CD1c-positive myeloid dendritic cell (primary cell): ENCODE data around the gene LIMD2.

ENCODE experiments used
- DNase-seq: peaks from one replicate; pipeline ENCODE4 v3.0.0-alpha.2; 2016; ENCODE audit errors: extremely low spot score

LIMD2 gene

DNA sequence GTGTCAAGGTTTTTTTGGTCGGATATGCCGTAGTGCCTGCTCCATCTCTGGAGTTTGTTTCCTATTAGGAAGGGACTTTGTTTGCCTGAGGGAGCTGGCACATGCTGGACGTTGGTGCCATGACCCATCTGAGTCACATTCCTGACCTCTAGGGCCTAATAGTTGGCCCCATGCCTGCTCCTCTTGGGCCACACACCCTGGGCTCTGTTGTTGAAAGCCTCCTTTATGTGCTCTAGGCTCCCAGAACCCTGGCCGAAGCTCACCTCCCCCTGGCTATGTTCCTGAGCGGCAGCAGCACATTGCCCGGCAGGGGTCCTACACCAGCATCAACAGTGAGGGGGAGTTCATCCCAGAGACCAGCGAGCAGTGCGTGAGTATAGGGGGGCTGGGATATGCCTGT lies 18.4 kb downstream of the LIMD2 start:
- no peak for DNase-seq

DNA sequence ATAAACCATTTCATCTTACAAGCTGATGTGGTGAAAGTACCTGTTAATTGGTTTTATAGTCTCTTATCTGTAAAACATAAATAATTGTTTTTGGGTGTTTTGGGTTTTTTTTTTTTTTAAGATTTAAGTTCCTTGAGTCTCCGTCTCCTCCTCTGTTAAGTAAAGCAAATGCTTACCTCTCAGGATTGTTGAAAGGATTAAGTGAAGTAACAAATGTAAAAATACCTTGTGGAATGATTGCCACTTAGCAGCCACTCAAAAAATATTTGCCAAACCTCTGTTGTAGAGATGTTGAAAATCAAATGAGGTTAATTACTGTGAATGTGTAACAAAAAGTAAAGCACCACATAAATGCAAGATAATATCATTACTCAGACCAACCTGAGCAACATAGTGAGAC lies 19.2 kb downstream of the LIMD2 start:
- no peak for DNase-seq

DNA sequence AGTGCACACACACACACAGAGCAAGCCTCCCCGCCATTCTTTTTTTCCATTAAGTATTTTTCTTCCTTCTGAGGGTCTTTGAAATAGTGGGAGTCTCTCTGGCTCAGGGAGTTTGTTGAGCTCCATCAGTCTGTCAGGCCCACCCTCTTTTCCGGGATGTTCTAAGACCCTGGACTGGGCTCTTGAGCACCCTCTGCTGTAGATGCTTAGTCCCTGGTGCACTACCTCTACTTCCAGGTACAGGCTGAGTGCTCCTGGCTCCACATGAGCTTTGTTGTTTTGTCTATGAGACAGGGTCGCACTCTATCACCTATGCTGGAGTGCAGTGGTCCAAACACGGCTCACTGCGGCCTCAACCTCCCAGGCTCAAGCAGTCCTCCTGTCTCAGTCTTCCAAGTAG lies 20.7 kb downstream of the LIMD2 start:
- DNase-seq: no peak

DNA sequence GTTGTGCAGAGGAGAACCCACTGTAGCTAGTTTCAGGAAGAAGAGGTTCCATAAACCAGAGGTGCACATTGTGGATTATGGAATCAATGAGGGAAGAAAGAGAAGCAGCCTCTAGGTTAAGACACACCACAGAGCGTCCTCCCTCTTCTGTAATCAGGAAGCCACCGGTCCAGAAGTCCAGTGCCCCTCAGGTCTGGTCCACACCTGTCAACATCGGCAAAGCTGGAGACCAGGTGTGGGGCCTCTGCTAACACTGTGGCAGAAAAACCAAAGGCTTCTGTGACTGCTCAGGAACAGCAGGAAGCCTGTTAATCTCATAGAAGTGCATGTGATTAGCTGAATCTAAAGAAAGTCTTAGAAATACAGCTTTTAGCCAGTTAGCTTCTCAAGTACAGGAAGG lies 23.3 kb downstream of the LIMD2 start:
- DNase-seq: no peak

DNA sequence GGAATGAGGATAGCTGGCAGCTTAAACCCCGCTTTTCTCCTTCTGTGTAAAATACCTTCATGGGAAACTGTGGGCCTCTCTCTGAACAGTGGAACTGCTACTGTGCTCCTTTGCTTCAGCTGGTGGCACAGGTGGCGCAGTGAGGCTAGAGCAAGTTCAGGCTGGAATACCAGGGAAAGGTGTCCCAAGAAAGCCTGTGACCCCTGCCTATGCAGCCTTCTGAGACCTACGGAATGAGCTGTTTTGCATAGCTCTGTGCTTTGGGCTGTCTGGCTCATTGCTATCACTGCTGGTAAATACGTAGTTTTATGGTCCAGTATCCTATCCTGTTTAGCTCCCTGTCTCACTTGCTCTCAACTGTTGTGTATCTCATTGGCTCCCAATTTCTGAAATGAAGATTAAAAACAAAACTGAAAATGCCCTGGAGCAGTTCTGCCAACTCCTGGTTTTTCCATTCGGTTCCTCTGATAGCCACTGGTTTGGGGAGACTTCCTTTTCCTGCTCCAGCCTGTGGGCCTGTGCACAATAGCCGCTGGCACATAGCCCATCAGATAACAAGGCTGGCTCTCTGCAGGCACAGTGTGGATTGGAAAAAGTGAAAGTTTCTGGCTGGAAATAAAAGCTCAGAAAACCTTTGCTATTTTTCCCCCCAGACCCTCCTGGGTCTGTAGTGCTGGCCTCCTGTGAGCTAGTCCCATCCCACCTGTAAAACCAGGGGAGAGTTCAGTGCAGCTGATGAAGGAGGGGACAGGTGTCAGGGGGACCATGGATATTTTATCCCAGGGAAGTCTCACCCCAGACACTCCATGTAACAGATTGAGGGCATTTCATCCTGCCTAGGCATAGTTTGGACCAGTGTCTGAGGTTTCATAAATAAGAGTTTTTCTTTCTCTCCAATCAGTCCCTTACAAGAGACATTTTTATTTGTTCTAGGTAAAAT lies 24.0 kb downstream of the LIMD2 start:
- DNase-seq: peak; percentile 36

DNA sequence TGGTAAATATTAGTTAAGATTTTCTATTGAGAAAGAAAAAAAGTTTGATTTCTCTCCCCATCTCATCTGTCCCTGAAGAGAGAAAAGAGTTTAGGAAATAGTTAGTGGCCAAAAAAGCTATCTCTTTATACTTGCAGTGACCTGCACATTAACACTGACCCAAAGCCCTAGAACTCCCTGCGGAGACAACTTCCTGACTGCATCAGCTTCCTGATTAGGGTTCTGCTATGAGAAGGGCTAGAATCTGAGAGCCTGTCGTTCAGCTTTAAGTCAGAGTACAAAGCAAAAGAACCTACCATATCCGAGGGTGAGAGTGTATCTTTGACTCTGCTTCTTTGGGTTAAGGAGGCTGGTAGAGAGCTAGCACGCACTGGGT lies 24.7 kb downstream of the LIMD2 start:
- no peak for DNase-seq

DNA sequence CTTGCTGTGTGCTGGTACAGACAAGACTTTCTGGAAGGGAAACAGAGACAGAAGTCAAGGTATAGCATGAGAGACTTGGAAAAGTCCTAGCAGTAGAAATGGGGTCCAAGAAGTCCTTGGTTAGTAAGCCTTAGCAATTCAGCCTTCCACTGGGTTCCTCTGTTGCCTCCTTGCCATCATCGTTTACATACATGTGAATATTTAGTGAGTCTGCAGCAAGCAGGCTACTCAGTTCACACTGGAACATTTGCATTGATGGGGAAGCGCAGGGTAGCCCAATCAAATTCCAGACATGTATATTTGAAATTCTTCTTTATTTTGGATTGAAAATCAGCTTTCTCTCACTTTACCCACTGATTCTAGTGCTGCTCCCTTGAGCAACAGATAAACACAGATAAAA lies 27.1 kb downstream of the LIMD2 start:
- DNase-seq: no peak

DNA sequence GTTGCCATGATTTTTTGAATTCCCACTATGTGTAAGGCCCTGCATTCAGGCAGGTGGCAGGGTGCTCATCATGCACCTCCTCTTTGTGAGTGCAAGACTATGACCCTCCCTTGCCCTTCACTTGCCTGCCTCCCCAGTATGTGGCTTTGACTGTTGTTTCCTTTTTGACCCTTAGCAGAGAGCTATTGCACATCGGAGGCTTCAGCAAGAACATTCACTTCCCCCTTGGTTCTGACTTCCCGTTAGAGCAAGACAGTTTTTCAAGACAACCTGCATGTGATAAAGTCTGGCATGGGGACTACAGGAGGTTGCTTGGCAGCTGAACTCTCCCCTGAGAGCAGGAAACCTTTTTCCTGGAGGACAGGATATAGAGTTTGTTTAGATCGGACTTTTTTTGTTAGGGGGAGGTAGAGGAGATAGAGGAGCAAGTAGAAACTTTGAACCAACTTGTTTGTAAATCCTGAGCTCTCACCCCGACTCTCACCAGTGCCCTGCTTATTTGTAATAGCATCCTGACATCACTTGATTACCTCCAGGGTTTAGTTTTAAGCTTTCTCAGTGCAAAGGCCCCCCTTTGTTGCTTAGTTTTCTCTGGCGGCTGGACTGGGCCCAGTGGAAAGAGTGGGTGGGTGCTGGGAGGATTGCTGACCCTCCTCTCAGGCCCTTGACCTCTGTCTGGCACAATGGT lies 34.3 kb downstream of the LIMD2 start:
- peak; percentile 83 for DNase-seq

DNA sequence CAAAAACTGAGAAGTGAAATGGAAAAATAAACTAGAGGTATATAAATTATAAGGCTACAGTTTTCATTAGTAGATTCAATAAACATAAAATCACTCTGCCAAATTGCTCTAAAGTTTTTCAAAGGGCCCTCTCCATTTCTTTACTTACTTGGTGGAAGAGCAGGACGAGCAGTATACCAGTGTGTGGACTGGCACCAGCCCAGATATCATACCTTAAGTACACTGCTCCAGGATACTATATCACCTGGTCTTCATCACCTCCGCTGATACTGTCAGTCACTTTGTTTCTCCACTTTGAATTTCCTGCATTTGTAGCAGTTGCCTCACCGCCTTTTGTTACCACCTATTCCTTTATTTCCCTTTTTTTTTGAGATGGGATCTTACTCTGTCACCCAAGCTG lies 40.1 kb downstream of the LIMD2 start:
- DNase-seq: no peak

DNA sequence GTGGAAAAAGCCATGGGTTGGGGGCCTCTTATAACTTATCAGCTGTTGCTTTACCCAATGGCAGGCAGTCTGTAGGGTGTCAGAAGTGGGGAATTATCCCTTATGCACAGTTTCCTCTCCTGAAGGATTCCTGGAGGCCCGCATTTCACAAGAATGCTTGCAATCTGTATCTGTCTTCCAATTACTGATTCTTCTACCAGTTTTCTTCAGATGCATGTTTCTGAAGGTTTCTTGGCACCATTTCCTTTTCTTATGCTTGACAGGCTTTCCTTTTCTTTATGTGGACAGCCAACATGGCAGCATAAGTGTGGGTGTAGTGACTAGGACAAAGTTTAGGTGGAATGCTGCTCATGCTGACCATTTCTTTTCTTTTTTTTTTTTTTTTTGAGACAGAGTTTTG lies 41.6 kb downstream of the LIMD2 start:
- no peak for DNase-seq

DNA sequence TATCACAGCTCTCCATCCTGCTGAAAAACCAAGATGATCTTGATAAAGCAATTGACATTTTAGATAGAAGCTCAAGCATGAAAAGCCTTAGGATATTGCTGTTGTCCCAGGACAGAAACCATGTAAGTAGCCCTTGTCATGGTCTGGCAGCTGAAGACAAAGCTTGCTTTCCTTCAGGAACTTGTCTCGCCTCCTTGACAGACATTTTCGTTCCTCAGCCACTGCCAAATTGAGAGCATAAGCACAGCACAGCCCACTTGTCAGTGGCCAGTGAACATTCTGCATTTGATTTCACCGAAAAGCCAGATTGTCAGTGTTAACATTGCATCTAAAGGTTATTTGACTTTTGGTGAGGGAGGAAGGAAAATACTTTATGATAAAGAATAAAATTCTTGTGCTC lies 42.1 kb downstream of the LIMD2 start:
- DNase-seq: no peak

DNA sequence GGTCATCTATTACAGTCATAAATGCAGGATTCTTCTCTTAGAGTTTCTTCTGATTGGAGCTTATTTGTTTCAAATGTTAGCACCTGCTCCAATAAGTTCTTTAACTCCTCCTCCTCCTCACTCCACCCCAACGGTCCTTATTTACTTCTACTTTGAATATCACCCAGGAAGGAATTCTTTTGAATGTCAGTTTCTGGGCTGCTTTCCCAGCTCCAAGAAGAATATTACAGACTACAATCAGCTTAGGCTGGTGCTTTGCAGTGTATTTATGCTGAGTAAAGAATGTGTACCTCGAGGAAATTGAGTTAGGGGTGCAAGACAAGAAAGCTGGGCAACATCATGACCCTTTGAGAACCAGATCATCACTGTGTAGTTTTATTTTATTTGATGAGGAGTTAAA lies 46.9 kb downstream of the LIMD2 start:
- no peak for DNase-seq

DNA sequence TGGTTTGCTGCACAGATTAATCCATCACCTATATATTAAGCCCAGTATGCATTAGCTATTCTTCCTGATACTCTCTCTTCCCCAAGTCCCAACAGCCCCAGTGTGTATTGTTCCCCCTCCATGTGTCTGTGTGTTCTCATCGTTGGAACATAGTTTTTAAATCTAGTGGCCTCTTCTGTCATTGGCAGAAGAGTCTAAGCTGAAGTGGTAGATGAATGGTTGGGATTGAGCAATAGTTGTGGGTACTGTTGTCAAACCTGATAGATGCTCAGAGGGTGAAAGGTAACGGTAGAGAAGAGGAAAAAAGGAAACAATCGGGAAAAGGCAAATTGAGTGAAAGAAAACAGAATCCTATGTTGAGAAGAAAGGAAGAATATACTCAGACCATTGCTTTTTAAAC lies 47.8 kb downstream of the LIMD2 start:
- no peak for DNase-seq

DNA sequence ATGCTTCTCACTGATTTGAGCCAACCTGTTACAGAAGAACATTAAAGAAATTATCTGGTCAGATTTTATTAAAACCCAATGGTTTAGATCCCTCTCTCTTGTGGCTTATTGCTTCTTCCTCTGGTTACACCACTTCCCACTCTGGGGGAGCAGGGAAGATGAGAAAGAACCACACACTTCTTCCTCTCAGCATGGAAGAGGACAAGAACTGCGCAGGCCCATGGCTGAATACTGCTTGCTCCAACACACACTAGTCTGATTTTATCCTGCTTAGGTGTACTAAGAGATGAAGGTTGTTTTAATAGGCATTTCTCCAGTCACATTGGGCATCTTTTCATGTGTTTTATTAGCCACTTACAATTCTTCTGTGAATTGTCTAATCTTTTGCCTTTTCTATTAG lies 50.1 kb downstream of the LIMD2 start:
- DNase-seq: peak; percentile 62

DNA sequence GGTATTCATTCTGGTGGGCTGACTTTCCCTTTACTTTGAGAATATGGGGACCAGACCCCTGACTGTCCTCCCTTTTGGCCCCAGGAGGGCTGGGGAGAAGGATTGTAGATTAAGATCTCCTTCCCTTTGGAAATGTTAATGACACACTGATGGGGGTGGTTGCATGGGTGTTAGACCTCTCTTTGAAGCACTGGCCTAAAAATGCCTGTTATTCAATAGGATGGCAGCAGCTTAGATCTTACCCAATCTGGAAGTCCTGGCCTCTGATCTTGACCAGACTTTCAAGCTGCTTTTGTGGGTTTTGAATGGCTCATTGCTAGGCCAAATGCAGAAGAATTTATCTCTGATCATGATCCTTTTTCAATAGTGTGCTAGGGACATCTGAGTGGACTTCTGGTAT lies 52.0 kb downstream of the LIMD2 start:
- DNase-seq: no peak

DNA sequence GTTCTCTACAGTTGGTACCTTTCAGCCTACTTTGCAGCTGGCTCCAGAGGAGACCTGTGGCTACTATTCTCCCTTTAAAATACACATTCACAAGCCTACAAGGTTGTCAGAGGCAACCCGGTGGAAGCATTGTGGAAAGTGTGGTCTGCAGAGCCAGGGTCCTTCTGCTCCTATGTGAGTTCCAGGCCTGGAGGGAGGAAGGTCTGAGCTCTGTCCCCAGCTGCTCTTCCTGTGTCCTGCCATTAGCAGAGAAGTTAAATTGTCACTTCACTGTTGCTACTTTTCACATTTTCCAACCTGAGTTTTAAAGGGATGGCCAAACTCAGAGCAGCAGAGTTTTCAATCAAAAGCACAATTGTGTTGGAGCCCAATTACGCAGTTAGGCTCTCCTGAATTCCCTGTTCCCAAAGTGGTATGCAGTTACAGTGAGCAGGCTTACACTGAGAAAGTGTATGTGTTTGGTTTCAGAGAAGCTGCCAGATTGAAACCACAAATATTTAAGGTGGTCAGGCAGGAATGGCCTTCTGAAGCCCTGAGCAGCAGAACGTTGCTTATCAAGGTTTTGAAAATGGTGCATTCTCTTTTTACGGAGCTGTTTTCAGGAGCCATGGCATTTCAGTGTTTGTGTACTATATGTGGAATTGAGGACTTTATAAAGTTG lies 52.7 kb downstream of the LIMD2 start:
- DNase-seq: no peak

DNA sequence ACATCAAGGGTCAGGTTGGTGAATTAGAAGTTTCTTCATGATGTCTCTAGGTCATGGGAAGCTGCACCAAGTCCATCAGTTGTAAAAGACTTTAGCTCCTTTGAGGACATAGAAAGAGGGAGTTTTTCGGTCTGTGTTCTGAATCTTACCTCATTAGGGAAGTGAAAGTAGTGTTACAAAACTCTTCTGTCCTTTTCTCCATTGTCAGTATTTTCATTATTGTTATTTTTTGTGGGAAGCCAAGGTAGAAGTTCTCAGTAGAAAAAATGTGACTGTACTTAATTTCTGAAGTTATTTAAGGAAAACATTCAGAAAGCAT lies 53.5 kb downstream of the LIMD2 start:
- DNase-seq: peak; percentile 81
